ENCODE measurements around the gene CLDN22. TPM values are rescaled to one million over a fixed set of nuclear protein-coding genes. Genes with fewer than 3 reads are reported as not detected.

The CLDN22 gene
- polyA plus RNA-seq, 1 of the 3 experiments (the other 2 are of a cell fraction) = 0.05 TPM

- no peaks in the 10 kb centered on the region for H3K79me2 ChIP-seq (ENCODE audit: insufficient read depth)
- H3K27ac ChIP-seq (ENCODE audit: low read depth in 2 of 2, low read length in 1 of 2) = peak overlapping the region in 1 of 2 experiments; percentile 87; a peak in 2 of 4 replicates
- H3K4me1 ChIP-seq (ENCODE audit: control insufficient read depth in 1 of 2, insufficient read depth in 2 of 2, low read depth in 1 of 2, low read length in 1 of 2) = peaks cover 0 to 20% of the 10 kb centered on the region in 2 experiments; a peak in 1 of 4 replicates
- H3K9ac ChIP-seq = no peak overlapping the region; the same call in 1 of the 2 replicates
- ChIA-PET POLR2A (no interaction called here), CTCF (interaction anchor here (1.1 kb wide), 1 partner anchor 417 kb away, joined by 3 read pairs; no protein-coding TSS in a partner anchor)
- H3K36me3 ChIP-seq (replicated peaks in 1 of 2; ENCODE audit: control insufficient read depth in 1 of 2, insufficient read depth in 2 of 2, low read length in 1 of 2) = no peaks in the 10 kb centered on the region
- no peak for DNase-seq
- H3K4me3 ChIP-seq (ENCODE audit: low read depth in 2 of 2, low read length in 1 of 2) = no peak overlapping the region
- H3F3A ChIP-seq (replicated peaks; ENCODE audit: insufficient read depth) = peaks cover 13% of the 10 kb centered on the region
- H2AFZ ChIP-seq (ENCODE audit: low read depth) = no peak overlapping the region
- H3K9me2 ChIP-seq = no peaks in the 10 kb centered on the region
- no peaks in the 10 kb centered on the region for H3K9me3 ChIP-seq
- no peaks in the 10 kb centered on the region for H4K20me1 ChIP-seq (ENCODE audit: insufficient read depth)
- no peaks in the 10 kb centered on the region for H3K27me3 ChIP-seq (ENCODE audit: insufficient read depth)
- 38% methylated on average over 4 of the region's 4 CpGs for WGBS (ENCODE audit: low lambda C conversion rate)
- H3K4me2 ChIP-seq = peak overlapping the region; percentile 29; the same call in 1 of the 2 replicates
- TF ChIP-seq NRF1 (IDR thresholded peaks at IDR 0.05; ENCODE audit: low read depth, low read length) = no peak
- no peak for TF ChIP-seq FOXJ3 (CRISPR knock-in tag; IDR thresholded peaks at IDR 0.05)
- TF ChIP-seq RAD21 (IDR thresholded peaks at IDR 0.05; ENCODE audit: low read length) = no peak
- TF ChIP-seq MAX (IDR thresholded peaks at IDR 0.05; ENCODE audit: low read depth) = peak; percentile 51; the same call in 1 of the 2 replicates
- peak; percentile 91 for TF ChIP-seq TEAD4 (IDR thresholded peaks at IDR 0.05; ENCODE audit: borderline replicate concordance, insufficient read depth)
- no peak for TF ChIP-seq SIN3A (IDR thresholded peaks at IDR 0.05; ENCODE audit: borderline replicate concordance, low read depth, low read length)
- no peak for TF ChIP-seq GATA2 (CRISPR knock-in tag; IDR thresholded peaks at IDR 0.05)
- no peak for TF ChIP-seq CTCF (IDR thresholded peaks at IDR 0.05)
- TF ChIP-seq IRF3 (IDR thresholded peaks at IDR 0.05; ENCODE audit: low read depth, low read length) = no peak
- peak; percentile 89 for TF ChIP-seq FOSL2 (IDR thresholded peaks at IDR 0.05; ENCODE audit: borderline replicate concordance, low read depth)
- no peak for TF ChIP-seq MXI1 (IDR thresholded peaks at IDR 0.05; ENCODE audit: low read depth, low read length)
- TF ChIP-seq RXRA (IDR thresholded peaks at IDR 0.05; ENCODE audit: borderline replicate concordance, low read depth) = peak; percentile 97
- TF ChIP-seq SMC3 (IDR thresholded peaks at IDR 0.05; ENCODE audit: low read depth, low read length) = no peak
- TF ChIP-seq CHD2 (IDR thresholded peaks at IDR 0.05; ENCODE audit: low read length, partially characterized antibody) = no peak
- peak; percentile 85; the same call in 1 of the 2 replicates for TF ChIP-seq ZBTB33 (IDR thresholded peaks at IDR 0.05; ENCODE audit: borderline replicate concordance, low read depth)
- TF ChIP-seq YY1 (IDR thresholded peaks at IDR 0.05; ENCODE audit: low read depth) = no peak
- peak; percentile 96 for TF ChIP-seq TCF12 (IDR thresholded peaks at IDR 0.05)
- TF ChIP-seq MEF2A (IDR thresholded peaks at IDR 0.05; ENCODE audit: borderline replicate concordance, low read depth) = peak; percentile 85
- 0 out of 2 replicates have a peak, but pooled peaks have one; percentile 7 for TF ChIP-seq USF1 (IDR thresholded peaks at IDR 0.05; ENCODE audit: borderline replicate concordance, low read depth)
- peak; percentile 97 for TF ChIP-seq NFIC (IDR thresholded peaks at IDR 0.05; ENCODE audit: borderline replicate concordance)
- no peak for TF ChIP-seq EZH2phosphoT487 (IDR thresholded peaks at IDR 0.05; ENCODE audit: borderline replicate concordance, low read depth)
- peak; percentile 86; the same call in 1 of the 2 replicates for TF ChIP-seq POLR2AphosphoS5 (IDR thresholded peaks at IDR 0.05; ENCODE audit: low read depth, low read length)
- TF ChIP-seq RCOR1 (IDR thresholded peaks at IDR 0.05; ENCODE audit: low read length) = no peak
- no peak for TF ChIP-seq REST (IDR thresholded peaks at IDR 0.05; ENCODE audit: low read depth, low read length)
- TF ChIP-seq TAF1 (IDR thresholded peaks at IDR 0.05; ENCODE audit: borderline replicate concordance, low read depth, low read length) = no peak
These were observed 35.3 kb upstream of the CLDN22 start for GRCh38 chr4:183355405-183355804.
